HG03521 (cell line): ENCODE measurements around the gene EIF4EBP2.

Source experiments
- ATAC-seq: cut with Tn5 transposase; IDR thresholded peaks from one replicate; pipeline ENCODE4 v1.9.1; 2021; ENCODE audit warnings: mild to moderate bottlenecking, moderate library complexity; ENCODE audit not compliant: unreplicated experiment

The EIF4EBP2 gene

GRCh38 chr10:70458329-70459060, 54.5 kb downstream of the EIF4EBP2 start:
- no peak for ATAC-seq

DNA sequence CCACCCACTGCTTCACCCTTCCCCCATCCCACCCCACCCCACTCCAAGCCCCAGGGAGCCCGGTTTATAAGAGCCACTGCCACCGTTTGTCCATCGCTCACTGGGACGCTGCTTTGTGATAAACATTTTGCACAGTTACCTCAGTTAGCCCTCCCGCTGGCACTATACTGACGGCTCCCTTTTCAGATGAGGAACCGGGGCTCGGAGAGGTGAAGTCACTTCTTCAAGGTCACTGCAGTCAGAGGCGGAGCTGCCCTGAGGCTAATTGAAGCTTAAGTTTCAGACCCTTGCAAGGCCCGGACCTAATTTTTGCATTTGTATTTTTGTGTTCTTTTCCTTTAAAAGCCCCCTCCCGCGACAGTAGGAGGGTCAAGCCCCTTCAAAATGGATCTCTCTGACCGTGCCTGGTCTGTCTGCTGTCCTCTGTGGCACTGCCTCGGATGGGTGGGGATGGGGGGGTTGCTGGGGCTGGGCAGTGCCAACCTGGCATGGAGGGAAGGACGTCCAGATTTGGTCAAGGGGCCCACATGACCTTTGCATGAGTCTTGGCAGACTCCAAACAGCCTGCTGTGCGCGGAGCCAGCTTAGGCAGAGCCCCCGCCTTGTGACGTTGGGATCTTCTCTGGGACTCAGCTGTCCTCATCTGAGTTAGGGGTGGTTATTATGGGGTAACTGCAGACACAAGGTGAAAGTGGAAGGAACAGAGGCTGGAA, 55.3 kb downstream of the EIF4EBP2 start:
- ATAC-seq = no peak

DNA sequence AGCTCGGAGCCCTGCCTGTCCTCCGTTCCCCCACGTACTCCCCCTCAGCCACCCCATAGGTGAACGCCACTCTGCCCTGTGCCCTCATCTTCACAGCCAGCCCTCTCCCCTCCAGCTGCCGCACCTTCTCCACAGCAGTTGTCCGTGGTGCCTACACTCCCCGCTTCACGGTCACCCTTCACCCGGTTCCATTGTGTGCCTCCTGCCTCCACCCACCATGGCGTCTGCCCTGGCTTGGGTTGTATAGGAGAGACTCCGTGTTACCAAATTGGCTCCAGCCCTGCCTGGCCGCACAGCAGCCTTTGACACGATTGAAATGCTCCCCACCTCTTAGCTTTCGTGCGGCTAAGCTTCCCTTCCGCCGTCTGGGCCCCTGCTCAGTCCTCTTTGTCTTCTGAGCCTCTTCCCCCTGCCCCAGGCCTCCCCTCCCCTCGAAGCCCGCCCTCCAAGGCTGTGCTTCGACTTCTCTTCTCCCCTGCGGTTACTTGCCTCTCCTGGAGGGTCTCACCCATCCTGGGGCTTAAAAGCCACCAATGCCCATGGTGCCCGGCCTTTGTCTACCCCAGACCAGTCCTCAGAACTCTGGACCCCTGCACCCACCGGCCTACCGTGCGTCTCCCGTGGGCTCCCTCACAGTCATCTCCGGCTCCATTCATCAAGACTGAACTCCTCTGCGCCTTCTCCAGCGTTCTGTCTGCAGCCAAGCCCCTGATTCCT, 56.0 kb downstream of the EIF4EBP2 start:
- no peak for ATAC-seq

DNA sequence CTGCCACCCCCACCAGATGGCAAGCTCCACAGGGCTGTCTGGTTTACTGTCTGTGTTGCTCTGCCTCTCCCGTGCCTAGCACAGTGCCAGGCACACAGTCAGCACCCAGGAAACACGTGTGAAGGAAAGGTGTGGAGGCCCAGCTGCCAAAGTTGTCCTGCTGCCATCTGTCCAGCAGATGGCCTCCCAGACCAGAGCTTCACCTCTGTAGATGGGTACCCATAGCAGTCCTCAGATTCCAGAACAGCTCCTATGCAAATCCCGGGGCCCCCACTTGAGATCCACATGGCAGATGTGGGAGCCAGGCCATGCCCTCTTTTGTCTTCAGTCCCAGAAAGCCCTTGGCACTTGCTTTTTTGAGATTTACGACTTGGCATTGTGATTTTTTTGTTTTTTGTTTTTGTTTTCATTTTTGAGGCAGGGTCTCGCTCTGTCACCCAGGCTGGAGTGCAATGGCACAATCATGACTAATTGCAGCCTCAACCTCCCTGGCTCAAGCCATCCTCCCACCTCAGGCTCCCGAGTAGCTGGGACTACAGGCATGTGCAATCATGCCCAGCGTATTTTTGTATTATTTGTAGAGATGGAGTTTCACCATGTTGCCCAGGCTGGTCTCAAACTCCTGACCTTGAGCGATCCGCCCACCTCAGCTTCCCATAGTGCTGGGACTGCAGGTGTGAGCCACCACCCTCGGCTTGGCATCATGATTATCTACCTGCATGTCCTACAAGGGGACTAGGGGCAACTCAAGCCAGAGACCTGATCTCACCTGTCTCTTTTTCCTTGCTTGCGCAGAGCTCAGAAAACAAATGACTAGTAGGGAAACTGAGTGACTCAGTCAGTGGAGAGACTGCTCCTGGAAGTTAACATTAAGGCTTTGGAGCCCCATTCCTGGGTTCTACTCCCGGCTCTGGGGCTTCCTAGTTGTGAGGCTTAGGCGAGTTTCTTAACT, 57.7 kb downstream of the EIF4EBP2 start:
- no peak for ATAC-seq

- ATAC-seq = no peak
Measured at GRCh38 chr10:70462349-70462984, 58.5 kb downstream of the EIF4EBP2 start.

DNA sequence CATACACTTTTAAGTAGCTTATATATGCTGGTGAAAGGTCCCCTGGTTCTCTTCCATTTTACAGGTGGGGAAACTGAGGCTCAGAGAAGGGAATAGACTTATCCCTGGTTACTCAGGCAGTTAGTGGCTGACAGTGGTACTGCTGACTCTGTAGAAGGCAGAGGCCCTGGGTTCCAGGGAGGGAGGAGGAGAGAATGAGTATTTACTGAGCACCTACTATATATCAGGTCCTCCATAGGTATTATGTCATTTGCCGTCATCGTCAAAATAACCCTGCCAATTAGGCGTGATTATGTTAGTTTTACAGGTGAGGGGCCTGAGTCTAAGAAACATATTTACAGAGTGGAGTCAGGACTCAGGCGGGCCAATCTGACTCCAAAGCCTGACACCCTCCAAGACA, 61.3 kb downstream of the EIF4EBP2 start:
- no peak for ATAC-seq

- no peak for ATAC-seq
Measured at GRCh38 chr10:70465832-70466231, 61.9 kb downstream of the EIF4EBP2 start.

GRCh38 chr10:70466951-70467350, 63.0 kb downstream of the EIF4EBP2 start:
- ATAC-seq = no peak

GRCh38 chr10:70472799-70473454, 69.0 kb downstream of the EIF4EBP2 start:
- no peak for ATAC-seq

DNA sequence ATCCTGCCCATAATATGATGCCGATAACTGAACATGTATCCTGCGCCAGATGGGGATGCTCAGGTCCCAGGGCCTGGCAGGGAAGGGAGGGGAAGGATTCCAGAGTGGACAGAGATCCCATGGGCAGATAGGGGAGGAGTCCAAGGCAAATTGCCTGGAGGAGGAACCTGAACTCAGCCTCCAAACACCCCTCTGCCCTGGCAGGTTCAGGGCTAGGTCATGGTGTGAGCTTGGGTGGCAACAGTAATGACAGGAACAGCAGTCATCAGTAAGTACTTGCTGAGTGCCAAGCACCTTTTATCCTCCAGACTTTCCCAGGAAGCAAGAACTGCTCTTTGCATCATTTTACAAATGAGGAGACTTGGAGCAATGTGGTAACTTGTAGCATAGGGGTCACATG, 70.8 kb downstream of the EIF4EBP2 start:
- no peak for ATAC-seq

- ATAC-seq = no peak
Measured at GRCh38 chr10:70475661-70476060, 71.7 kb downstream of the EIF4EBP2 start.

DNA sequence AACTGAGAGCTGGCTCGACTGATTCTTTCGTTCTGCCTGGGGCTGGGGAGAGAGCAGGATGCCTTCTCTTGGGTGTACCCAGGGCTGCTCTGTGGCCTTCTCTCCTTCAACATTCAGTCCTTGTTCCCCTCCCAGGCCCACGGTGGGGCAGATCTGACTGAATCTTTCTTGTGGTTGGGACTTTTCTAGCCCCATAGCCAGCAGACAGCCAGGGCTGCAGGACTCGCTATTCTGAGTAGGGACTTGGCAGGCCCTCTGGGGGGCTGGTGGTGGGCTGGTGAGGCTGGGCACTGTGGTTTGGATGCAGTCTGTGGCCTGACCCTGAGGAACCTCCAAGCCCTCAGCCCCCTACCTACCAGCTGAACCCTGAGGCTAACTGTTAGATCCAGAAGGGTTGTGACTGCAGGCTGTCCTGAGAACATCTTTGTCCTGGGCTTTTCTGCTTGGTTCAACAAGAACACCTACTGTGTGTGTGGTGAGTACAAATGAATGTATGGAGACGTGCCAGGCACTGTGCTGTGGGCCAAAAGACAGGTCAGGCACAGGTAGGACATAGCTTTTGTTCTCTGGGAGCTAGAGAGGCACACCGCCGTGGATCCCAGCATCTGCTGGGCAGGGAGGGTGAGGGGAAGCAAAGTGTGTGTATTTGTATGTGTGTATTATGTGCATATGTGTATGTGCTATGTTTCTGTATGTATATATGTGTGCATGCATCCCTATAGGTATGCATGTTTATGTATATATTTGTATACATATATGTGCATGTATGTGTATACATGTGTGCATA, 72.5 kb downstream of the EIF4EBP2 start:
- ATAC-seq = no peak

DNA sequence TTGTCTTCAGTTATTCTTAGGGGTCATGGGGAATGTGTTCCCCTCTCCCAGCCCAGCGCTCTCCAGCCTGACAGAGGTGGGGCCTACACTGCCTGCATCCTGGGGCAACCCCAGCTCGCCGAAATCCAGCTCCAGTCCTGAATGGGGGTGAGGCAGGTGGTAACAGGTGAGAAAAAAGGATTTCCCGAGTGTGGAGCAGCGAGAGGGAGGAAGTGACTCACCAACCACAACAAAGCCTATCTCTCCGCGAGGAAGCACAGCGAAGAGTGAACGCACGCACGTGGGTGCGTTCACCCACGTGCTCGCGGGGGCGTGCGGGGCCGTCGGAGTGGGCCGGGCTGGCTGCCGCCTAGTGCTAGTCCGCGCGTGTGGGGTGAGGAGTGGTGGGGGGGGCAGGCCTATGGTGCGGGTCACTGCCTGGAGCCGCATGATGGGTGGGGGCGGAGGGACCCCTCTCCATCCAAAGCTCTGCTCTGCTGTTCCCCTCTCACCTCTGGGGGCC, 73.8 kb downstream of the EIF4EBP2 start:
- no peak for ATAC-seq
